ENCODE measurements around the gene DNM3.

DNM3 gene

DNA sequence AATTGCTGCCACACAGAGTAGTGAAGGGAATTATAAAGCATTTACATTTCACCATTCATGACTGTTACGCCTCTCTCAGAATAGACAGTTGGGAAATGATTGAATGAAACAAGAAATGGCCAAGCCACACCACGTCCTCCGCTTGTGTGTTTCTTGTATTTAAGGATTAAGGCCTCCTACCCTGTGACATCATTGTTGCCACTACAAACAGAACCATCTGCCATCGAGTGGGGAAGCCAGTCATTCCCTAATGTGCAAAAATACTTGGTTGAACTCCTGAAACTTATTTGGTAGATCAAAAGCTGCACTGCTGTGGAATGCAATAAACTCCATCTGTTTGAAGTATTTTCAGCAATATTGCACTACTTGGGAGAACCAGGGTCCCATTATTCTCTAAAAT lies 480.2 kb downstream of the DNM3 start:
- DNase-seq (ENCODE audit: low read depth in 1 of 2, low spot score in 1 of 2): no peak

GRCh38 chr1:172322219-172323061 lies 481.1 kb downstream of the DNM3 start:
- DNase-seq (ENCODE audit: low read depth in 1 of 2, low spot score in 1 of 2): no peak

GRCh38 chr1:172323686-172324085 lies 482.4 kb downstream of the DNM3 start:
- no peak for DNase-seq (ENCODE audit: low read depth in 1 of 2, low spot score in 1 of 2)

DNA sequence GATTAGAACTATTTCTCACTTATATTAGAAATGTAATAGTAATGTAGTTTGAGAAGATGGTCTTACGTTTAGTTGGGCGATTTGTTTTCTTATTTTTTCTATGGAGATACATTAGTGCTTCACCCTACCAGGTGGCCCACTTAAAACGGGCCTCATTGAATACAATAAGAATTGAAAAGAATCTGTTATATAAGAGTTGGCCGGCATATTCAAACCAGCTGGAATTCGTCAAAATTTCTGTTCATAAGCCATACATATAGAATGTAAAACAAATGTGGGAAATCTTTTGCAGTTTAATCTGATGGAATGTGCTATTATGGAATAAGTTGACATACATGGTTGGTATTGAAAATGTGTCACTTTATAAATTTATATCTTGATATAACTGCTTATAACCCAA lies 482.8 kb downstream of the DNM3 start:
- DNase-seq (ENCODE audit: low read depth in 1 of 2, low spot score in 1 of 2): no peak

GRCh38 chr1:172324761-172325160 lies 483.5 kb downstream of the DNM3 start:
- no peak for DNase-seq (ENCODE audit: low read depth in 1 of 2, low spot score in 1 of 2)

DNA sequence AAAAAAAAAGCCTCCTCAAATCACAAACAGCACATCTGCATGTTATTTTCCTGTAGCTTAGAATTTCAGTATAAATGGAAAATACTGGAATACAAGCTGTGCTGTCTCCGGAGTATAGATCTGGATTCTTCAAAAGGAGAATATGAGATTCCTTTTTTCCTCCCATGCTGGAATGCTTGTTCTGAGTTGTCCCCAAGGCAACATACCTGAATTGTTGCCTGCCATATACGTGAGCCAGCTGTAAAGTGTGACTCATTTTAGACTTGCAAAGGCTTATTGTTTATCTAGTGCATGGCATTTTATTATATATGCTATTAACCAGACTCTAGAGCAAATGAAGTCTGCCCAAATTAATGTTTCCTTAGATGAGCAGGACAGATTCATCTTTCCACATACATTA lies 484.2 kb downstream of the DNM3 start:
- no peak for DNase-seq (ENCODE audit: low read depth in 1 of 2, low spot score in 1 of 2)

DNA sequence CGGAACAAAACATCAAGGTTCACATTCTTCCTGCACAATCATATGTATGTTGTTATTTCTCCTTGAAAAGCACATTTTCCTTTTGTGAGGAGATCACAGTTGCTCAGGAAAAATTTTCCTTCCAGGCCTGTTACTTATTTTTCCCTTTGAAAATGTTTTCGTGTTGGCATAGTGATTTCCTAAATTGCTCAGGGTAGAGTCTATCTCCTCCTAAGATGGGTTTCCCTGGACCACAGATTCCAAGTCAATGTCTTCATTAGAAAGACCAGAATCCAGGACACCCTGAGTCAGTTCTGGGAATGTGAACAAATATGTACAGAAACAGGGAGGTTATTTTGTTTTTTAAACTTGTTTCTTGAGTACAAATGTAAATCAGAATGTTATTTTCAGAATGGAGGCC lies 484.8 kb downstream of the DNM3 start:
- DNase-seq (ENCODE audit: low read depth in 1 of 2, low spot score in 1 of 2): no peak

DNA sequence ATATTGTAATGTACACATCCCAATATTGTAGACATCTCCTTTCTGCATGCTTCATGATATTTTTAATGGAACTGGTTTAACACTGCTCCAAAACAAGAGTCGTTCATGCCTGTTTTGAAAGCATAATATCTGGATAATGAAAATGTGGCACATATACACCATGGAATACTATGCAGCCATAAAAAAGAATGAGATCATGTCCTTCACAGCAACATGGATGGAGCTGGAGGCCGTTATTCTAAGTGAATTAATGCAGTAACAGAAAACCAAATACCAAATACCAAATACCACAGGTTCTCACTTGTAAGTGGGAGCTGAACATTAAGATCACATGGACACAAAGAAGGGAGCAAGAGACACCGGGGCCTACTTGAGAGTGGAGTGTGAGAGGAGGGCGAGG lies 487.0 kb downstream of the DNM3 start:
- no peak for DNase-seq (ENCODE audit: low read depth in 1 of 2, low spot score in 1 of 2)

- DNase-seq (ENCODE audit: low read depth in 1 of 2, low spot score in 1 of 2): no peak
Observed at GRCh38 chr1:172332230-172332629, 490.9 kb downstream of the DNM3 start.

DNA sequence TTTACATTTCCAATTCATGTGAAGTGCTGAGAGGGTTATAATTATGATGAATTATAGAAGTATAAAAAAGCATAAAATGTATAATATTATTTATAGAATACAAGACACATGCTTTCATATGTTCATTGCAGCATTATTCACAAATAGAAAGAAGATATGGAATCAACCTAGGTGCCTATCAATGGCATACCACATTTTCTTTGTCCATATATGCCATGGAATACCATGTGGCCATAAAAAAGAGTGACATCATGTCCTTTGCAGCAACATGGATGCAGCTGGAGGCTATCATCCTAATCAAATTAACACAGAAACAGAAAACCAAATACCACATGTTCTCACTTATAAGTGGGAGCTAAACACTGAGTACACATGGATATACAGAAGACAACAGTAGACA lies 494.1 kb downstream of the DNM3 start:
- DNase-seq (ENCODE audit: low read depth in 1 of 2, low spot score in 1 of 2): no peak

GRCh38 chr1:172338295-172338735 lies 497.0 kb downstream of the DNM3 start:
- no peak for DNase-seq (ENCODE audit: low read depth in 1 of 2, low spot score in 1 of 2)

DNA sequence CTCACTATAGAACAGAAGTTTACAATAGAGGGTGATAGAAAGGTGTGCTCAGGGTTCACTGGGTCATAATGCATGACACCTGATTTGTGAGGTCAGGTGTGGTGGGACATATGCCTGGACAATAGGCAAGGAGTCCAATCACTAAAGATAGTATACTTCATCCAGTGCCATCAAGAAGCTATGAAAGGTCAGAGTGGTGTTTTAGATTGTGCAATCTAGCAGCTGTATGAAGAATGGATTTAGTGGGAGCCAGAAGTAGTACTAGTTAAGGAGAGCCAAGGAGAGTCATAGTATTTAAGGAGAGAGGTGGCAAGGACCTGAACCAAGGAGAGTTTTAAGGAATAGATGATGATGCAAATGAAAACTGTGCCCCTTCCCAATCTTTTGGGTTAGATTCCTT lies 498.5 kb downstream of the DNM3 start:
- no peak for DNase-seq (ENCODE audit: low read depth in 1 of 2, low spot score in 1 of 2)

GRCh38 chr1:172340520-172340919 lies 499.2 kb downstream of the DNM3 start:
- no peak for DNase-seq (ENCODE audit: low read depth in 1 of 2, low spot score in 1 of 2)

- DNase-seq (ENCODE audit: low read depth in 1 of 2, low spot score in 1 of 2): no peak
Observed at GRCh38 chr1:172341697-172342096, 500.4 kb downstream of the DNM3 start.

DNA sequence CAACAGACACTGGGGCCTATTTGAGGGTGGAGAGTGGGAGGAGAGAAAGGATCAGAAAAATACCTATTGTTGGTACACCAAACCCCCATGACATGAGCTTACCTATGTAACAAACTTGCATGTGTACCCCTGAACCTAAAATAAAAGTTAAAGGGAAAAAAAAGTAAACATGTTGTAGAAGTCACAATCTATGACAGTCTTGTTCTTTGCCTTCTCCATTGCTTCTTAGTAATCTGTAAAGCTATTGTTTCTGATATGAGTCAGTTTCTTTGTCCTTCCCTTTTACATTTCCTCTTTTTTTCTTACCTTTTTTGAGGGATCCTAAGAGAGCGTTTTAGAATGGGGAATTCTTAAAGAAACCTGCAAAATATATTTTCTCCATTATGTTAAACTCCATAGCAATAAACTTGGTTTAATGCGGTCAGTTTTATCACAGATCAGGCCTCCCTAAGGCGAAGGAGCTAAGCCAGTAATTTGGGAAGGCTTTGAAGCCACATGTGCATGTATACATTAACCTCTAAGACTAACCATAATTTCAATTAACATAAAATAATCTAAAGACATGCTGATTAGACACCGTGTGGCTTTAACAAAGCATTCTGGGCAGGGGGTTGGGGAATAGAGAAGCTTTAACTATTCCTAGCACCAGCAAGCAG lies 501.4 kb downstream of the DNM3 start:
- DNase-seq (ENCODE audit: low read depth in 1 of 2, low spot score in 1 of 2): no peak

DNA sequence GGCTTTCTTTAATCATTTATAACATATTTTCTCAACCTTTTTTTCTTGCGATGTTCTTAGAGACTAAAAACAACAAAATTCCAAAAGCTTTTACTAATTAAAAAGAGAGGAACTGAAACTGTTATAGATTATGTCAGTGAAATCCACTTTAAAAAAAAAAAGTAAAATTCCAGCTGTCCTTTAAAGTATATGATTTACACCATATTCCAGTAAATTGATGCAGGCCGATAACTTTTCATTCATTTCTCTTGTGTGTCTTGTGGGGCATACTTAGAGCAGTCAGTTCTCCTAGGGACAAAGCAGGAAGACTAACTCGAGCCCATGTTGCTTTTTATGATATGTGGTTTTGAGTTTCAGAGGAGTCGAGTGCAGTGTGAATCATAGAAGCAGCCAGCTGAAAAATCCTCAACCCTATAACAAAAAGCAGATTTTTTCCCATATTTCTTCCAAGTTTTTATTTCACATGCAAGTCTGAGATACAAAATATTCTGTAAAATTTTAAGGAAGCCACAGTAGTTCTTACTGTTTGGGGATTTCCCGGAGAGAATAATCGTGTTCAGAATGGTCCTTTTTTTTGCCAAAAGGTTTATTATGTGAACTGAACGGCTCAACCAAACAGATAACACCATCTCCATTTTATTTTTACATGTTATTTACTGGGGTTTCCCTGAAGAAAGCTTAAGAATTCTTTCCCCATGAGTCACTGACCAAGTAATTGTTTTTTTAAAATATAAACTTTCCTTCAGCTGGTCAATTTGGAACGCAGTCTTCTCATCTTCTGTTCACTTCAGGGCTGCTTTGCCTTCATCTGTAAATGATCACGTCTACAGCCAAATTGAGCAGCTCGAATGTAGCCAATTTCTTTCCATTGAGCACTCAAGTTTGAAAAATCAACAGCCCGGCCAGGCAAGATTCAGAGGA lies 502.2 kb downstream of the DNM3 start:
- no peak for DNase-seq (ENCODE audit: low read depth in 1 of 2, low spot score in 1 of 2)

DNA sequence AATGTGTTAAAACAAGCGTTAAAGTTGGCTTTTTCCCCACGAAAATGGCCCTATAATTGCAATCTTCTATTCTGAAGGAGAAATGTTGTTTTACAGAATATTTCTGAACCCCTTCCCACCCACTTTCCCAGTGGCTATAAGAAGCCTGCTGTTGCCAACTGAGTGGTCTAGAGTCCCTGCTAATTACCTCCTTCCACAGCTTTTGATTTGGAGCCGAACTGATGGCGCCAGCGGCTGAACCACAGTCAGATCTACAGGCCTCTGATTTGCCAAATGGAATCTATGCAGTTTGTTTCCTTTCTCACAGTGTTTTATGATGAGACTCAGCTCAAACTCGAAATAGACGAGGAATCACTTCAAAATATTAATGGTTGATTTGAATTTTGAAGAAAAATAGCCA lies 503.1 kb downstream of the DNM3 start:
- DNase-seq (ENCODE audit: low read depth in 1 of 2, low spot score in 1 of 2): no peak

DNA sequence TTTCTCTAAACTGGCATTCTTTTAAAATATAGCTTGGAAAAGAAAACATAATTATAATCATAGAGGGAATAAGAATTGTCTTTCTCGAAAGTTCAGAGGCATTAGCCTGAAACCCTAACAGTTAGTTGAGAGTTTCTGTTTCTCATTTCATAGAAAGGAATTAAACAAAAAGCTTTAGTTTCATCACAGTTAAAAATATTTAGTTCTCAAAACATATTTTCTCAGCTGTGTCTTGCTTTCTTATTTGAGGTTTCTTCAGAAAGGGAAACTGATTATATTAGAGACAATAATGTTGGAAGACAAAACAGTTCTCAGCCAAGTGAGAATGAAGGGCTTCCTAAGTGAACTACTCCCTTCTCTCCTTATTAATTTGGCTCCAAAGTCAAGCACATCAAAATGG lies 503.8 kb downstream of the DNM3 start:
- DNase-seq (ENCODE audit: low read depth in 1 of 2, low spot score in 1 of 2): no peak

DNA sequence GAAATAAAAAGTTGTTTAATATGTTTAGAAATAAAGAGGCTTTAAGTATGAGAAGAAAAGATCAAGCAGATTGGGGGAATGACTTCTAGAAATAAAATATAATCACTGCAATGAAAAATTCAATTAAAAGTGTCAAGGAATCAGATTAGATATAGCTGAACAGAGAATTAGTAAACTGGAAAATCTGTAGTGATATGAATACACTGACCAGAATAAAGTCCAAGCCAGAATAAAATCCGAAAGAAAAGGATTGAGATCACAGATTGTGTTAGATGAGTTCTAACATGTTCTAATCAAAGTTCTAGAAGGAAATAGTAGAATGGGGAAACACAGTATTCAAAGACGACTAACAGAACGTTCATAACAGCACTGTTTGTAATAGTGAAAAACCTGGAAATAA lies 506.1 kb downstream of the DNM3 start:
- no peak for DNase-seq (ENCODE audit: low read depth in 1 of 2, low spot score in 1 of 2)

DNA sequence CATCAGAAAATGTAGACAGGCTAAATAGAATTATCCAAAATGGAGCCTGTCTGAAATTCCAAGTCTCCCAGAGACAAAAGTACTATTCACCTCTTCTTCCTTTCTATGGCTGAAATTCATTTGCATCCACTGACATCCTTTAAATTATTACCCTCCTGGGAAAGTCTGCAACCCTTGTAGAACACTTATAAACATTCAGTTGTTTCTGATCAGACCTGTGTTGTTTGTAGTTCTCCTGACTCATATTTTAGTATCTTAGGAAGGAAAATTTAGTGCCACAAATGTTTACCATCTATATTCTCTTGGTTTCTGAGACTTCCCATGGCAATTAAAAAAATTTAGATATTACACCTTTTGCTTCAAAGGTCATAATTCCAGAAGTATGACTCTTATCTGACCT lies 509.6 kb downstream of the DNM3 start:
- DNase-seq (ENCODE audit: low read depth in 1 of 2, low spot score in 1 of 2): no peak

- DNase-seq (ENCODE audit: low read depth in 1 of 2, low spot score in 1 of 2): no peak
Observed at GRCh38 chr1:172351346-172351745, 510.0 kb downstream of the DNM3 start.

DNA sequence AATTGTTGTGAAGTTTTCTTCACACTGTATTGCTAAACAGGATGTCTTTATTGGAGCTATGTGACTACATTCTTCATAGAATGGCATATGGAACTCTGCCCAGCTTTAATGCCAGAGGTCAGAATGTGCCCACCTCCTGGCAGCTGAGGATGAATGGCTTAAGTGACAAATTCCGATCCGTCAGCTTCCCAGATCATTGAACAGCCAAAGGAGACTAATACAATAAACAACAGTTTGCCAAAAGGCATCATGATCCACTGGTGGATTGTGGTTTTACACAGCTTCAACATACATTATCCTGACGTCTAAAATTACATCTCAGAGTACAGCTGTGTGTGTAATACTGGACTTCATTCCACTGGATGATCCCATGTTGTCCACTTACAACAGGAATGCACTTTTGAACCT lies 510.5 kb downstream of the DNM3 start:
- DNase-seq (ENCODE audit: low read depth in 1 of 2, low spot score in 1 of 2): no peak
